GM18520 (cell line): ENCODE measurements around the gene SLN.

Experiments used
- ATAC-seq: cut with Tn5 transposase; IDR thresholded peaks from one replicate; pipeline ENCODE4 v1.9.1; 2021; ENCODE audit not compliant: unreplicated experiment

SLN gene

GRCh38 chr11:107719557-107720302 lies 7.9 kb upstream of the SLN start:
- no peak for ATAC-seq

GRCh38 chr11:107719073-107719472 lies 7.2 kb upstream of the SLN start:
- no peak for ATAC-seq

GRCh38 chr11:107716884-107717532 lies 5.2 kb upstream of the SLN start:
- ATAC-seq, result no peak

GRCh38 chr11:107713009-107713408 lies 1.2 kb upstream of the SLN start:
- no peak for ATAC-seq

GRCh38 chr11:107710301-107710700 lies 1.6 kb downstream of the SLN start:
- no peak for ATAC-seq

GRCh38 chr11:107708792-107709191 lies 3.1 kb downstream of the SLN start:
- no peak for ATAC-seq

- no peak for ATAC-seq
Measured at GRCh38 chr11:107707807-107708206, 4.0 kb downstream of the SLN start.

GRCh38 chr11:107707215-107707671 lies 4.6 kb downstream of the SLN start:
- no peak for ATAC-seq

- no peak for ATAC-seq
Measured at GRCh38 chr11:107706531-107706930, 5.3 kb downstream of the SLN start.

- no peak for ATAC-seq
Measured at GRCh38 chr11:107705027-107705426, 6.8 kb downstream of the SLN start.

- ATAC-seq, result no peak
Measured at GRCh38 chr11:107704451-107704850, 7.4 kb downstream of the SLN start.

- ATAC-seq, result no peak
Measured at GRCh38 chr11:107702723-107703122, 9.1 kb downstream of the SLN start.

- ATAC-seq, result no peak
Measured at GRCh38 chr11:107702109-107702660, 9.7 kb downstream of the SLN start.

GRCh38 chr11:107699371-107700285 lies 12.2 kb downstream of the SLN start:
- no peak for ATAC-seq

- ATAC-seq, result no peak
Measured at GRCh38 chr11:107697291-107697690, 14.6 kb downstream of the SLN start.

GRCh38 chr11:107696140-107696539 lies 15.7 kb downstream of the SLN start:
- no peak for ATAC-seq

- ATAC-seq, result no peak
Measured at GRCh38 chr11:107695446-107695845, 16.4 kb downstream of the SLN start.

GRCh38 chr11:107691000-107691750 lies 20.7 kb downstream of the SLN start:
- no peak for ATAC-seq

GRCh38 chr11:107689317-107690202 lies 22.3 kb downstream of the SLN start:
- no peak for ATAC-seq
